Right atrium auricular region (tissue), 2 donors: Measurements from ENCODE around the gene ESX1. TPM values are rescaled to one million over a fixed set of nuclear protein-coding genes. Genes with fewer than 3 reads are reported as not detected.

Experiments
- DNase-seq: peaks from one replicate; pipeline ENCODE4 v3.0.0-alpha.2; 2019; ENCODE audit warnings: low spot score
- H3K27ac ChIP-seq, 2 donors: fragments of 200-600 bp; sonication (generic); 1 replicate in 1 of 2; 2 replicates in 1 of 2; pipeline ENCODE4 v1.5.1; 2016 to 2019
- H3K27me3 ChIP-seq, 2 donors: fragments of 200-600 bp; sonication (generic); one replicate each; pipeline versions ENCODE4 v1.5.1 to v1.6.0; 2017 to 2019
- H3K36me3 ChIP-seq: fragments of 200-600 bp; sonication (generic); one replicate; pipeline ENCODE4 v1.5.1; 2016
- H3K4me1 ChIP-seq, 2 donors: fragments of 200-600 bp; sonication (generic); one replicate each; pipeline versions ENCODE4 v1.5.1 to v1.6.0; 2017 to 2019
- H3K4me3 ChIP-seq, 2 donors: fragments of 200-600 bp; sonication (generic); 1 replicate in 1 of 2; 2 replicates in 1 of 2; pipeline ENCODE4 v1.5.1; 2017 to 2019; ENCODE audit warnings: mild to moderate bottlenecking in 1 of 2, moderate library complexity in 1 of 2
- H3K9me3 ChIP-seq, 2 donors: fragments of 200-600 bp; sonication (generic); one replicate each; pipeline ENCODE4 v1.5.1; 2019
- total RNA-seq, 2 donors: library from RNA; depleted of rRNA; stranded (reverse); fragments of >200 nt; gene quantifications; one replicate each; pipeline ENCODE4 v1.1.0, GENCODE V29; 2016
- TF ChIP-seq, protein P1 (sequence below), 2 donors: fragments of 200-600 bp; sonication (generic); IDR thresholded peaks; one replicate each; pipeline ENCODE4 v1.5.1; 2019; ENCODE audit warnings: antibody characterized with exemption in 2 of 2

The ESX1 gene
- not detected for total RNA-seq

DNA sequence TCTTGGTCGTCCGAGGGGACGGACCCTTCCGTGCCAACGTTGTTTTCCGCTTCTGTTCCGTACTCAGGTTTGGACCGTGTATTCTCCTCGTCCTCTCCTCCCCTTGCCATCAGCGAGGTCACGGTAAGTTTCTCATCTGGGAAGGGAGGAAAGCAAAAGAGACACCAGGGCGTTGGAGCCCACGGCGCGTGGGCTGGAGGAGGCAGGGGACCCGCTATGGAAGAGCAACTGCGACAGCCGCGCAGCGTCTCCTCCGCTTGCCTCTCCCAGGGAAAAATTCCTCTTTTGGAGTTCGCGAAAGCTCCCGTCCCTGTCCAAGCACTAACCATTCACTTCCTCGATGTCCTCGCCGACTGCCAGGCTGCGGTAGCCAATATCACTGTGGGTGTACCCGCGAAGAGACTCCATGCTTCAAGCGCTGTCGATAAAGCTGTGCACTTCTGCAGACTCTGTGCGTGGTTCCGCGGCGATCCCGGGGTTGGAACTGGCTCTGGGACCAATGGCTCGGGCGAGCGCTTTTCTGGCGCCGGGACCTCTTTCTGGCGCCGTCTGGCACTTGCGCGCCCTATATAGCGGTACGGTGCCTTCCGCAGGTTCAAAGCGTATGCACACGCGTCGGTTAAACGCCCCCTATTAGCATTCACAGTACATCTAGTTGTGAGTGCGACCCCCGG lies at the start of gene ESX1:
ESX1 (minus strand) TSS at position 492 of the 674 bp plus-strand sequence; CDS start at position 408, 84 bp downstream.
- H3K4me3 ChIP-seq, result no peak within 1 kb of the TSS
- H3K27me3 ChIP-seq, result peaks cover 0 to 5% of the 10 kb centered on the region in 2 donors
- peaks cover 0 to 16% of the 10 kb centered on the region in 2 donors for H3K4me1 ChIP-seq
- TF ChIP-seq, protein P1, sequence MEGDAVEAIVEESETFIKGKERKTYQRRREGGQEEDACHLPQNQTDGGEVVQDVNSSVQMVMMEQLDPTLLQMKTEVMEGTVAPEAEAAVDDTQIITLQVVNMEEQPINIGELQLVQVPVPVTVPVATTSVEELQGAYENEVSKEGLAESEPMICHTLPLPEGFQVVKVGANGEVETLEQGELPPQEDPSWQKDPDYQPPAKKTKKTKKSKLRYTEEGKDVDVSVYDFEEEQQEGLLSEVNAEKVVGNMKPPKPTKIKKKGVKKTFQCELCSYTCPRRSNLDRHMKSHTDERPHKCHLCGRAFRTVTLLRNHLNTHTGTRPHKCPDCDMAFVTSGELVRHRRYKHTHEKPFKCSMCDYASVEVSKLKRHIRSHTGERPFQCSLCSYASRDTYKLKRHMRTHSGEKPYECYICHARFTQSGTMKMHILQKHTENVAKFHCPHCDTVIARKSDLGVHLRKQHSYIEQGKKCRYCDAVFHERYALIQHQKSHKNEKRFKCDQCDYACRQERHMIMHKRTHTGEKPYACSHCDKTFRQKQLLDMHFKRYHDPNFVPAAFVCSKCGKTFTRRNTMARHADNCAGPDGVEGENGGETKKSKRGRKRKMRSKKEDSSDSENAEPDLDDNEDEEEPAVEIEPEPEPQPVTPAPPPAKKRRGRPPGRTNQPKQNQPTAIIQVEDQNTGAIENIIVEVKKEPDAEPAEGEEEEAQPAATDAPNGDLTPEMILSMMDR (IDR thresholded peaks at IDR 0.05), result no peak
- no peak for DNase-seq
- H3K27ac ChIP-seq, result no peak within 1 kb of the TSS
- no peaks in the 10 kb centered on the region for H3K36me3 ChIP-seq
- no peaks in the 10 kb centered on the region for H3K9me3 ChIP-seq

DNA sequence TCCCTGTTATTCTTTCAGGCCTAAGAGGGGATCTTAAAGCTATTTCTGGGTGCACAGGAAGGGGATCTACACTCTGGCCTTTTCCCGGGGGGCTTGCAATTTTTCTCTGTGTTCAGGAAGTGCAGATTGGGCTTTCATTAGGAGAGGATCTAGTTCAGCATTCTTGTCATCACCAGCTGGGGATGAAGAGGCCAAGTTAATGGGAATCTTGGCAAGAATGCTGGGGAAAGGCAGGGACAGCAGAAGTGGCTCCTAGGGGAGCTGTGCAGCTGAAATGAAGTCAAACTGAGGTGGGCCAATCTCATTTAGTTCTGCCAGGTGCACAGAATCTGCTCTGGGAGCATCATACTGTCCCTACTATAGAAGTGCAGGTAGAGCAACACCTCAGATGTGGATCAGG lies 40.9 kb upstream of the ESX1 start:
- H3K9me3 ChIP-seq, result no peaks in the 10 kb centered on the region
- no peak for DNase-seq
- no peak overlapping the region for H3K4me3 ChIP-seq
- H3K27me3 ChIP-seq, result no peaks in the 10 kb centered on the region
- no peaks in the 10 kb centered on the region for H3K4me1 ChIP-seq
- no peak overlapping the region for H3K27ac ChIP-seq
- H3K36me3 ChIP-seq, result no peaks in the 10 kb centered on the region
- TF ChIP-seq, protein P1 (IDR thresholded peaks at IDR 0.05), result no peak

- Histone ChIP-seq H3K4me3 (no peak overlapping the region), H3K36me3 (no peaks in the 10 kb centered on the region), H3K4me1 (no peaks in the 10 kb centered on the region), H3K27me3 (no peaks in the 10 kb centered on the region), H3K9me3 (no peaks in the 10 kb centered on the region), H3K27ac (no peak overlapping the region)
- TF ChIP-seq, protein P1 (IDR thresholded peaks at IDR 0.05), result no peak
- DNase-seq, result no peak
Measured at GRCh38 chrX:104288961-104289360, 34.2 kb upstream of the ESX1 start.

GRCh38 chrX:104288269-104288668 lies 33.5 kb upstream of the ESX1 start:
- no peak overlapping the region for H3K4me3 ChIP-seq
- no peak overlapping the region for H3K27ac ChIP-seq
- DNase-seq, result no peak
- H3K9me3 ChIP-seq, result no peaks in the 10 kb centered on the region
- no peaks in the 10 kb centered on the region for H3K27me3 ChIP-seq
- TF ChIP-seq, protein P1 (IDR thresholded peaks at IDR 0.05), result no peak
- H3K4me1 ChIP-seq, result no peaks in the 10 kb centered on the region
- no peaks in the 10 kb centered on the region for H3K36me3 ChIP-seq

DNA sequence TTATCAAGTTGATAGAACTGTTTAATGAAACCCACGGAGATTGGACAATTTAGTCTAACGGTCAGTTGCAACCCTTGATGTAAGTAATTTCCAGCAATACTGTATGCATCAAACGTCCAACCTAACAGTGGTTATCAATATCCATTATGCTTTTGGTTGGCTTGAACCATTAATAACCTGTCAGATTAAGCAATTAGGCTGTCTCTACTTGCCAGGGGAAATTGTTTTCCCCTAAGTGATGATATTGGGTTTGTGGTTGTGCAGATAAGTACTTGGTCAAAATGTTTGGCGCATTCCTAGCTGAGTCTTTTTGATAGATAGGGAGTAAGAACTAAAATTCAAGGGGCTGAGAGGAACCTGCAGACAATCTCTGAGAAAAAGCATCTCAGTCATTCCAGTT lies 30.5 kb upstream of the ESX1 start:
- TF ChIP-seq, protein P1 (IDR thresholded peaks at IDR 0.05), result no peak
- no peak overlapping the region for H3K27ac ChIP-seq
- no peaks in the 10 kb centered on the region for H3K9me3 ChIP-seq
- no peaks in the 10 kb centered on the region for H3K36me3 ChIP-seq
- no peaks in the 10 kb centered on the region for H3K27me3 ChIP-seq
- H3K4me3 ChIP-seq, result no peak overlapping the region
- no peak for DNase-seq
- H3K4me1 ChIP-seq, result no peaks in the 10 kb centered on the region

- H3K27me3 ChIP-seq, result no peaks in the 10 kb centered on the region
- H3K4me1 ChIP-seq, result no peaks in the 10 kb centered on the region
- DNase-seq, result no peak
- no peaks in the 10 kb centered on the region for H3K36me3 ChIP-seq
- TF ChIP-seq, protein P1 (IDR thresholded peaks at IDR 0.05), result no peak
- H3K27ac ChIP-seq, result no peak overlapping the region
- H3K4me3 ChIP-seq, result no peak overlapping the region
- H3K9me3 ChIP-seq, result no peaks in the 10 kb centered on the region
Measured at GRCh38 chrX:104284507-104284906, 29.8 kb upstream of the ESX1 start.
